AG09319 (cell line): ENCODE measurements around the gene CIP2A.

ENCODE experiments used
- DNase-seq: peaks from one replicate; pipeline ENCODE4 v3.0.0-alpha.2; 2010; ENCODE audit warnings: low read depth; ENCODE audit errors: extremely low read depth
- TF ChIP-seq, protein P1 (sequence below): IDR thresholded peaks from 2 replicates; pipeline ENCODE4 v1.5.1; 2011; ENCODE audit warnings: low read depth, mild to moderate bottlenecking, inconsistent platforms, low read length, moderate library complexity

CIP2A gene

DNA sequence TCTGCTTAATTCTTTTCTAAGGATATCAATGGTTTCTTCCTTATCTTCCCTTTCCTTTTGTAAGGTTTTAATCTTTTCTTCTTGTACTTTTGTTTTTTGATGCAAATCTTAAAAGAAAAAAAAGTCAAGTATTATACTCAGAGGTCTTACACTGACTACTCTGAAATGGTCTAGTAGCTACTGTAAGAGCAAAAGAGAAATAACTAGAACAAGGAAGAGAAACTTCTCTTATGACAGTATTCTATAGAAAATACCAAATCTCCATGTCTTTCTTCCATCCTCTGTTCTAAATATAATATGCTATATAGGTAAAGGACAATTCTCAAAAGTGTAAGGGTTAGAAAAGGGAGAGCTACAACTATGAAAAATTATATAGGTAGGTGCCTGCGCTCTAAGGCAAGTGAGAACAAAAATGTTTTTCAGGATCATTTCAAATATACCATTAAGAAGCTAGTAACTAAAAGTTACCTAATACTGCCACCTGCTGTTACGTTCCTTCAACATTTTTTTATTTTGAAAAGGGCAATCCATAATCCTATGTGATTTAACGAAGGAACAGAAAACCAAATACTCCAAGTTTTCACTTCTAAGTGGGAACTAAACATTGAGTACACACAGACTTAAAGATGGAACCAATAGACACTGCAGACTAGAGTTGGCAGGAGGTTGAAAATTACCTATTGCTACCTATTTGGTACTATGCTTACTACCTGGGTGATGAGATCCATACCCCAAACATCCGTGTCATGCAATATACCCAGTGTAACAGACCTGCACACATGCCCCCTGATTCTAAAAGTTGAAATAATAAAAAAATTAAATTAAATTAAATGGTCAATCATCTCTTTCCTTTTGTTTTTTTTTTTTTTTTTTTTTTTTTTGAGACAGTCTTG, 36.7 kb downstream of the CIP2A start:
- TF ChIP-seq, protein P1, sequence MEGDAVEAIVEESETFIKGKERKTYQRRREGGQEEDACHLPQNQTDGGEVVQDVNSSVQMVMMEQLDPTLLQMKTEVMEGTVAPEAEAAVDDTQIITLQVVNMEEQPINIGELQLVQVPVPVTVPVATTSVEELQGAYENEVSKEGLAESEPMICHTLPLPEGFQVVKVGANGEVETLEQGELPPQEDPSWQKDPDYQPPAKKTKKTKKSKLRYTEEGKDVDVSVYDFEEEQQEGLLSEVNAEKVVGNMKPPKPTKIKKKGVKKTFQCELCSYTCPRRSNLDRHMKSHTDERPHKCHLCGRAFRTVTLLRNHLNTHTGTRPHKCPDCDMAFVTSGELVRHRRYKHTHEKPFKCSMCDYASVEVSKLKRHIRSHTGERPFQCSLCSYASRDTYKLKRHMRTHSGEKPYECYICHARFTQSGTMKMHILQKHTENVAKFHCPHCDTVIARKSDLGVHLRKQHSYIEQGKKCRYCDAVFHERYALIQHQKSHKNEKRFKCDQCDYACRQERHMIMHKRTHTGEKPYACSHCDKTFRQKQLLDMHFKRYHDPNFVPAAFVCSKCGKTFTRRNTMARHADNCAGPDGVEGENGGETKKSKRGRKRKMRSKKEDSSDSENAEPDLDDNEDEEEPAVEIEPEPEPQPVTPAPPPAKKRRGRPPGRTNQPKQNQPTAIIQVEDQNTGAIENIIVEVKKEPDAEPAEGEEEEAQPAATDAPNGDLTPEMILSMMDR, result peak; percentile 27
- peak; percentile 14 for DNase-seq

DNA sequence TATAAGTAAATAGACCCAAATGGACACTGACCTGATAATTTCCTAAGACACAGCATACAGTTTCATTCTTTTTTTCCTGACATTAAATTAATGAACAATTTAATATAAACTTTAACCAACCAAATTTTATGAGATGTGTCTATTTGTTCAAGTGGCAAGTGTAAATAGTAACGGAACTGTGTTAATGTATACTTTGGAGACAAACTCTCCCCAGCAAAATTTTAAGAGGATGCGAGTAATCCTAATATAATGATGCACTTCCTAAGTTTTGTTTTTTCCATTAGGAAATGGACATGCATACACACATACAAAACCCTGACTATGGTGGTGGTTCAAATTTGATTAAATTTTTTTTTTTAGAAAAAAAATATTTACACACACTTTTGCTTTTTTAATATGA, 40.4 kb downstream of the CIP2A start:
- DNase-seq, result no peak
- TF ChIP-seq, protein P1, result no peak

DNA sequence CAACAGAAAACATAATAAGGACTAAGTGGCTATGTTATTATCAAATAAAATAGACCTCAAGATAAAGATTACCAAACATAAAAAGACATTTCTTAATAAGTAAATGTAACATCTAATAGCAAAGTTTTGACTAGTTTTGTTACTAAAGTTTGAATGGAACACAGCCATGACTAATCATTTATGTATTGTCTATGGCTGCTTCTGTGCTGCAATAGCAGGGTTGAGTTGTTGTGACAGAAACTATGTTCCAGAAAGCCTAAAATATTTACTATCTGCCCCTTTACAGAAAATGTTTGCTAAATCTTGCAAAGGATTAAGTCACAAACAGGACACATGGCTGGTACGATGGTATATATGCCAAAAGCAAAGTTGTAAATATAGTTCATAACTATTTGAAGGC, 40.9 kb downstream of the CIP2A start:
- TF ChIP-seq, protein P1, result no peak
- no peak for DNase-seq

DNA sequence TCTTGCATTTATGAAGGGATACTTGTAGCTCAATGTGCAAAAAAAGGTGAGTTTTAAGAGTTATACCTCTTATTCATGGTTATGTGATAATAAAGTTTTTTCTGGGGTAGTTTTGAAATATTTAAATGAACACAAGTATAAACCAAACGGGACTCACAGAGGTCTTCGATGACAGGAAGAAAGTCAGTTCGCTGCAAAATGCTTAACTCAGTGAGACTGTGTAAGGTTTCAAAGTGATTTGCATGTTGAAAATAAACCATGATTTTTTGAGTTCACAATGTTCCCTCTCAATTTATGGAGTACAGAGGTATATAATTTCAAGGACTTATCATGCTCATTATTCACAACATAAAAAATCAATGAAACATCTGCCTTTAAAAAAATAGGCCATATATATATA, 42.5 kb downstream of the CIP2A start:
- TF ChIP-seq, protein P1, result no peak
- DNase-seq, result no peak

DNA sequence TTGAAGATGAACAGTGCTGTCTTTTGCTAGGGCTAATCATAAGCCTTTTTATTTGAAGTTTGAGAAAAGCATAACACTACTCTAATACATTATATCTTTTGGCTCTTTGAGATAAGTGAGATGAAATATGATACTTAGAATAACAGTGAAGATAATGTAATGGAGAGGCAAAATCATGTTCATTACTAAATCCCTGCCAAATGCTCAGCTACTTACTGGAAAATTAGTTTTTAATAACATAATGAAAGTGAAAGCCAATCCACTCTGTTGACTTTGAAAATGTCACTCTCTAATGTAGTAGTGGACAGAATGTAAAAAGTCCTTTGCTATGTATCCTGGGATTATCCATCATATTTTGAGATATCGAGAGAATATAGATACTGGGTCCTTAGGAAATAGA, 43.0 kb downstream of the CIP2A start:
- TF ChIP-seq, protein P1, result no peak
- no peak for DNase-seq

DNA sequence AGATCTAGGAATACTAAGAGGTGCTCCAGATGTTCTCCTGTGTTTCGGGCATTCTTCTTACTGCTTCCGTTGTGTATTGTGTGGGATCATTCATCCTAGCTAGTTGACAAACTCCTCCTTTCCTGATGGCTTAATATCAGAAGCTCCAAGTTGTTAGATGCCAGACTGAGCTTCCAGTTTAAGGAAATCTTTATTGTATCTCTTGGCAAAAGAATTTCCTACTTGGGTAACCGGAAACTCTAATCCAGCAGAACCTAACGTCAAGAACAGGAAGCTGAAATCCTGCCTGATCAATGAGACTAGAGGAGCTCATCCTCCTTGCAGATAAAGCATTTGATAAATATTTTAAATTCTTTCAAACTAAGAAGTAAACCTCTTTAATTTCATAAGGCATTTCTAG, 51.2 kb downstream of the CIP2A start:
- no peak for DNase-seq
- TF ChIP-seq, protein P1, result no peak

DNA sequence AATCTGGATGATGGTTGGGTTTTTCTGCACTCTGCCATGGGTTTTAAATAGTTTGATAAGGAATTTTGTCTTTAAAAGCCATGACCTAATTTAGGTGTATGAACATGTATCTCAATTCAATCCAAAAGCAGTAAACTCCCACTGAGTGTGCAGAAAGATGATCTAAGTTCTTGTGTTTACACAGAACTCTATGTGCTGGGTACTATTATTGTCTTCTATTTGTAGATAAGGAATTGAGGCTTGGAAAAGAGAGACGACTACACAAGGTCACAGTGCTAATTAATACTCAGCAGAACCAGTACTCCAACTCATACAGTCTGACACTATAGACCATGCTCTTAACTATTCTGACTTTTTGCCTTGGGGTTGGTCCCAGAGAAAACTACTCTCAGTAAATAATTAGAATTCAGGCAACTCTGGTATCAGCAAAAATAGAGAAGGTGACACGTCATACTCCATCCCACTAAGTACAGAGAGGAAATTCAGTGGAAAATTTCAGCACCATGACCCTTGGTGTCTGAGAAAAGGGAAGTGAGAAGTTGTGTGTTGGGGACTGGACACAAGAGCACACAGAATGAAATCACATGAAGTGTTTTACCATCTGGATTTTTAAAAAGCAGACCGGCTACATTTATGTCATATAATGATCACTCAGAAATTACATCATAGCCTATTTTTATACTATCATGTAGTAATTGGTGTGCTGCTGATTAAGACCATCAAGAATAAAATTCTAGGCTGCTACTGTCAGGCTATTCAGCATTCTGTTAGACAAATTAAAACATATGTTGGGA, 60.6 kb downstream of the CIP2A start:
- DNase-seq, result no peak
- TF ChIP-seq, protein P1, result no peak
